ENCODE results near the gene ITGAV. TPM values are rescaled to one million over a fixed set of nuclear protein-coding genes. Genes with fewer than 3 reads are reported as not detected.

The ITGAV gene
- total RNA-seq, 1 experiment from 2014 or later: 26.9 TPM

- Mint-ChIP-seq H3K27me3 (ENCODE audit: low read depth) (no peaks in the 10 kb centered on the region), H3K4me3 (no peak overlapping the region), H3K36me3 (ENCODE audit: insufficient read depth in 1 of 3, low read depth in 3 of 3) (no peaks in the 10 kb centered on the region; a peak in 1 of 7 replicates), H3K27ac (peak overlapping the region in 2 of 3 experiments; percentile 15 to 91; a peak in 3 of 7 replicates), H3K4me1 (peaks cover 12 to 14% of the 10 kb centered on the region in 2 experiments), H3K9me3 (peaks cover 2 to 3% of the 10 kb centered on the region in 2 experiments; a peak in 2 of 5 replicates)
- Histone ChIP-seq H2BK15ac (ENCODE audit: low read depth, low read length) (no peak overlapping the region), H3K4ac (ENCODE audit: low read depth, low read length) (no peak overlapping the region), H4K20me1 (ENCODE audit: control insufficient read depth, insufficient read depth, insufficient read length) (no peaks in the 10 kb centered on the region), H2BK12ac (ENCODE audit: insufficient read length, low read depth, low read length) (no peak overlapping the region), H3K14ac (ENCODE audit: insufficient read depth, low read length) (no peak overlapping the region), H3K9me3 (ENCODE audit: control insufficient read depth, low read depth, low read length) (no peaks in the 10 kb centered on the region), H3K79me2 (ENCODE audit: insufficient read depth, low read length) (no peaks in the 10 kb centered on the region), H3K4me2 (ENCODE audit: insufficient read depth, insufficient read length, low read length) (no peak overlapping the region), H3K23ac (ENCODE audit: insufficient read length, low read depth, low read length) (no peak overlapping the region), H3K18ac (ENCODE audit: insufficient read length, low read depth, low read length) (no peak overlapping the region), H2BK5ac (ENCODE audit: insufficient read length, low read length) (no peak overlapping the region), H2AK5ac (ENCODE audit: insufficient read length, low read length) (no peak overlapping the region), H3K23me2 (ENCODE audit: insufficient read length, low read depth, low read length, poor library complexity, severe bottlenecking) (no peaks in the 10 kb centered on the region), H3K27ac (ENCODE audit: insufficient read length, low read depth, low read length) (no peak overlapping the region), H3K9ac (ENCODE audit: extremely low read depth, insufficient read length, low read length) (no peak overlapping the region), H3K4me1 (ENCODE audit: insufficient read depth, low read length) (no peaks in the 10 kb centered on the region; the same call in 1 of the 2 replicates), H3K79me1 (ENCODE audit: insufficient read depth, low read depth, low read length, poor library complexity, severe bottlenecking) (no peaks in the 10 kb centered on the region), H4K8ac (replicated peaks; ENCODE audit: insufficient read length, low read depth, low read length) (no peak overlapping the region), H3K27me3 (ENCODE audit: insufficient read depth, low read length) (no peaks in the 10 kb centered on the region), H2BK120ac (ENCODE audit: low read depth, low read length, poor library complexity, severe bottlenecking) (no peak overlapping the region), H3T11ph (ENCODE audit: low read length) (no peak overlapping the region), H3K56ac (ENCODE audit: insufficient read length, low read depth, low read length) (no peak overlapping the region), H2AFZ (ENCODE audit: low read length) (no peak overlapping the region), H4K91ac (ENCODE audit: insufficient read length, low read depth, low read length) (no peak overlapping the region), H4K5ac (ENCODE audit: insufficient read length, low read depth, low read length) (no peak overlapping the region), H2BK20ac (ENCODE audit: low read depth, low read length, poor library complexity, severe bottlenecking) (no peak overlapping the region)
- DNase-seq: no peak
- no CpG with 5 or more reads among the region's 2 CpGs for WGBS (ENCODE audit: extremely low coverage, insufficient read length, low lambda C conversion rate)
- no peak for TF ChIP-seq CTCF (conservative IDR thresholded peaks at IDR 0.05)
Observed at GRCh38 chr2:186569897-186570296, 20.0 kb upstream of the ITGAV start.
